Parathyroid adenoma (tissue), 2 donors: ENCODE data around the gene CDNF.
"Not testable (repeated sequence)": the region's sequence is repeated elsewhere in the genome, so short reads cannot be mapped to it uniquely, and the experiment has no call there.

ENCODE experiments used
- H2AFZ ChIP-seq: fragments of 300-600 bp; sonication (generic); one replicate; pipeline ENCODE4 v1.7.0; 2017; ENCODE audit warnings: antibody characterized with exemption, mild to moderate bottlenecking
- H3K27ac ChIP-seq: fragments of 300-600 bp; sonication (generic); one replicate; pipeline ENCODE4 v1.7.0; 2017
- H3K27me3 ChIP-seq: fragments of 300-600 bp; sonication (generic); one replicate; pipeline ENCODE4 v1.7.0; 2017; ENCODE audit warnings: low read length; ENCODE audit not compliant: control insufficient read depth, insufficient read depth
- H3K36me3 ChIP-seq: fragments of 300-600 bp; sonication (generic); one replicate; pipeline ENCODE4 v1.7.0; 2017; ENCODE audit warnings: low read length; ENCODE audit not compliant: control insufficient read depth, insufficient read depth
- H3K4me1 ChIP-seq: fragments of 300-600 bp; sonication (generic); one replicate; pipeline ENCODE4 v1.7.0; 2017; ENCODE audit warnings: control low read depth
- H3K4me2 ChIP-seq: fragments of 300-600 bp; sonication (generic); one replicate; pipeline ENCODE4 v1.7.0; 2017; ENCODE audit warnings: low read length
- H3K4me3 ChIP-seq: fragments of 300-600 bp; sonication (generic); one replicate; pipeline ENCODE4 v1.7.0; 2017; ENCODE audit warnings: low read depth, low read length
- H3K79me2 ChIP-seq: fragments of 300-600 bp; sonication (generic); one replicate; pipeline ENCODE4 v1.7.0; 2017; ENCODE audit warnings: control low read depth
- H3K9ac ChIP-seq: fragments of 300-600 bp; sonication (generic); one replicate; pipeline ENCODE4 v1.7.0; 2017; ENCODE audit warnings: mild to moderate bottlenecking
- H3K9me3 ChIP-seq: fragments of 300-600 bp; sonication (generic); one replicate; pipeline ENCODE4 v1.7.0; 2017; ENCODE audit warnings: low read length; ENCODE audit not compliant: control insufficient read depth
- CTCF ChIP-seq: fragments of 300-600 bp; sonication (generic); IDR thresholded peaks from one replicate; pipeline ENCODE4 v1.7.0; 2017; ENCODE audit warnings: antibody characterized with exemption, mild to moderate bottlenecking
- donor health status: primary hyperparathyroidism.

The CDNF gene

GRCh38 chr10:14873090-14873760 is 35.4 kb upstream of the CDNF start:
- Histone ChIP-seq H3K27me3 (no peaks in the 10 kb centered on the region), H3K4me1 (peaks cover 4% of the 10 kb centered on the region), H2AFZ (no peak overlapping the region), H3K4me2 (no peak overlapping the region), H3K36me3 (no peaks in the 10 kb centered on the region), H3K9me3 (no peaks in the 10 kb centered on the region), H3K79me2 (peaks cover 3% of the 10 kb centered on the region), H3K4me3 (no peak overlapping the region), H3K27ac (no peak overlapping the region), H3K9ac (no peak overlapping the region)
- TF ChIP-seq CTCF = no peak

GRCh38 chr10:14864871-14865270 is 27.0 kb upstream of the CDNF start:
- H3K36me3 ChIP-seq, H2AFZ ChIP-seq, H3K4me2 ChIP-seq, H3K9me3 ChIP-seq, H3K27ac ChIP-seq, H3K4me3 ChIP-seq, H3K4me1 ChIP-seq, H3K79me2 ChIP-seq, H3K9ac ChIP-seq, H3K27me3 ChIP-seq: not testable (repeated sequence)

GRCh38 chr10:14864466-14864865 is 26.6 kb upstream of the CDNF start:
- H3K4me3 ChIP-seq, H3K4me1 ChIP-seq, H3K4me2 ChIP-seq, H3K27me3 ChIP-seq, H3K79me2 ChIP-seq, H2AFZ ChIP-seq, H3K9ac ChIP-seq, H3K36me3 ChIP-seq, H3K27ac ChIP-seq, H3K9me3 ChIP-seq: not testable (repeated sequence)

- no peaks in the 10 kb centered on the region for H3K9me3 ChIP-seq
- no peak overlapping the region for H3K4me2 ChIP-seq
- no peaks in the 10 kb centered on the region for H3K36me3 ChIP-seq
- peaks cover 2% of the 10 kb centered on the region for H3K79me2 ChIP-seq
- no peak overlapping the region for H3K4me3 ChIP-seq
- H3K4me1 ChIP-seq = no peaks in the 10 kb centered on the region
- no peak overlapping the region for H3K9ac ChIP-seq
- TF ChIP-seq CTCF = no peak
- no peak overlapping the region for H3K27ac ChIP-seq
- no peak overlapping the region for H2AFZ ChIP-seq
- H3K27me3 ChIP-seq = no peaks in the 10 kb centered on the region
Measured at GRCh38 chr10:14860791-14861190, 23.0 kb upstream of the CDNF start.

GRCh38 chr10:14859775-14860174 is 21.9 kb upstream of the CDNF start:
- TF ChIP-seq CTCF = no peak
- Histone ChIP-seq H3K4me3 (no peak overlapping the region), H3K9ac (no peak overlapping the region), H3K36me3 (no peaks in the 10 kb centered on the region), H2AFZ (no peak overlapping the region), H3K4me2 (no peak overlapping the region), H3K27me3 (no peaks in the 10 kb centered on the region), H3K79me2 (peaks cover 2% of the 10 kb centered on the region), H3K27ac (no peak overlapping the region), H3K4me1 (no peaks in the 10 kb centered on the region), H3K9me3 (no peaks in the 10 kb centered on the region)

- Histone ChIP-seq H3K27ac (no peak overlapping the region), H3K79me2 (peaks cover 2% of the 10 kb centered on the region), H3K27me3 (no peaks in the 10 kb centered on the region), H3K9ac (no peak overlapping the region), H3K4me3 (no peak overlapping the region), H3K36me3 (no peaks in the 10 kb centered on the region), H3K4me1 (no peaks in the 10 kb centered on the region), H3K4me2 (no peak overlapping the region), H2AFZ (no peak overlapping the region), H3K9me3 (no peaks in the 10 kb centered on the region)
- TF ChIP-seq CTCF = no peak
Measured at GRCh38 chr10:14859043-14859442, 21.2 kb upstream of the CDNF start.
